ENCODE measurements around the gene RTN4R. TPM values are rescaled to one million over a fixed set of nuclear protein-coding genes. Genes with fewer than 3 reads are reported as not detected.

RTN4R gene
- total and polyA plus RNA-seq, 2 experiments from 2014 or later: 10.6 to 38.4 TPM

- TF ChIP-seq EZH2phosphoT487 (IDR thresholded peaks at IDR 0.05; ENCODE audit: unreplicated experiment) (no peak), ETS1 (IDR thresholded peaks at IDR 0.05) (no peak), STAT1 (IDR thresholded peaks at IDR 0.05; ENCODE audit: unreplicated experiment) (no peak), ZNF462 (CRISPR knock-in tag; IDR thresholded peaks at IDR 0.05) (no peak), ZNF114 (CRISPR knock-in tag; IDR thresholded peaks at IDR 0.05) (no peak), REST (IDR thresholded peaks at IDR 0.05; ENCODE audit: unreplicated experiment) (no peak), POLR2AphosphoS5 (IDR thresholded peaks at IDR 0.05; ENCODE audit: low read depth) (no peak), JUNB (IDR thresholded peaks at IDR 0.05; ENCODE audit: unreplicated experiment) (no peak), CREB1 (CRISPR knock-in tag; IDR thresholded peaks at IDR 0.05; ENCODE audit: low read depth) (no peak), NANOG (IDR thresholded peaks at IDR 0.05; ENCODE audit: borderline replicate concordance) (no peak), CTCF (conservative IDR thresholded peaks at IDR 0.05; ENCODE audit: low read depth in 2 of 2) (no peak), ZNF331 (CRISPR knock-in tag; IDR thresholded peaks at IDR 0.05; ENCODE audit: low read depth) (no peak), EZH2 (IDR thresholded peaks at IDR 0.05; ENCODE audit: low read depth, unreplicated experiment) (no peak)
- Histone ChIP-seq H3K27me3 (ENCODE audit: insufficient read depth) (no peaks in the 10 kb centered on the region), H3K4me3 (no peak overlapping the region), H3K9me2 (ENCODE audit: insufficient read depth) (no peaks in the 10 kb centered on the region), H3K4me2 (no peak overlapping the region), H3K4me1 (ENCODE audit: insufficient read depth) (no peaks in the 10 kb centered on the region; the same call in 1 of the 2 replicates), H3K79me2 (replicated peaks; ENCODE audit: insufficient read depth) (no peaks in the 10 kb centered on the region), H4K20me1 (replicated peaks; ENCODE audit: insufficient read depth) (no peaks in the 10 kb centered on the region), H2AFZ (no peak overlapping the region), H3K36me3 (ENCODE audit: insufficient read depth) (no peaks in the 10 kb centered on the region), H3F3A (replicated peaks; ENCODE audit: low read depth) (no peaks in the 10 kb centered on the region), H3K27ac (ENCODE audit: low read depth) (no peak overlapping the region)
- Mint-ChIP-seq H3K27me3 (ENCODE audit: insufficient read depth, low read depth, poor library complexity) (no peaks in the 10 kb centered on the region), H3K4me1 (peaks cover 3% of the 10 kb centered on the region; the same call in 1 of the 3 replicates), H3K36me3 (ENCODE audit: low read depth) (no peaks in the 10 kb centered on the region), H3K4me3 (no peak overlapping the region), H3K27ac (no peak overlapping the region), H3K9me3 (no peaks in the 10 kb centered on the region)
- no peak for DNase-seq (ENCODE audit: low spot score)
- no peak for ATAC-seq
These were observed 7.7 kb upstream of the RTN4R start for GRCh38 chr22:20275836-20276235.
